Fibroblast of pulmonary artery (primary cell): Measurements from ENCODE around the gene OR2T33.
"Not testable (repeated sequence)": the region's sequence is repeated elsewhere in the genome, so short reads cannot be mapped to it uniquely, and the experiment has no call there.

Experiments
- DNase-seq: peaks from one replicate; pipeline ENCODE4 v3.0.0-alpha.2; 2010; ENCODE audit warnings: low read depth
- H3K4me3 ChIP-seq: replicated peaks from 2 replicates; pipeline ENCODE4 v1.5.1; 2011; ENCODE audit warnings: low read depth, mild to moderate bottlenecking, control low read depth, low read length, moderate library complexity
- TF ChIP-seq, protein P1 (sequence below): IDR thresholded peaks from 2 replicates; pipeline ENCODE4 v1.5.1; 2011; ENCODE audit warnings: mild to moderate bottlenecking, control low read depth, low read length, inconsistent platforms; ENCODE audit errors: missing control alignments

The OR2T33 gene

DNA sequence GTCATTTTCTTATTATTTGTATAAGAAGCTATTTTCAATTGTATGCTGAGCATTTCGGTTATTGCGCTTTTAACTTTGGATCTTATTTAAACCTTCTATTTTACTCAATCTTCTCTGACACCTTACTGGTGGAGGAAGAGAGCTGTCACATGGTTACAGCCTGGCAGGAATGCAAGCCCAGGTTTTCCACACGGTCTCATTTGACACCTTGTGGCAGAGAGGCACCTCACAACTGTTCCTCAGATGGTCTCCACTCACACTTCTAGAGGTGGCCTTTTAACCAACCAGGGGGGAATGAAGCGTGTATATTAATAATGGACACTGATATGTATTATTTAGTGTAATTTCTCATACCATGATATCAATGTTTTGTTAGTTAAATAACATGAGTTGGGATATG, 9.6 kb downstream of the OR2T33 start:
- no peak overlapping the region for H3K4me3 ChIP-seq

DNA sequence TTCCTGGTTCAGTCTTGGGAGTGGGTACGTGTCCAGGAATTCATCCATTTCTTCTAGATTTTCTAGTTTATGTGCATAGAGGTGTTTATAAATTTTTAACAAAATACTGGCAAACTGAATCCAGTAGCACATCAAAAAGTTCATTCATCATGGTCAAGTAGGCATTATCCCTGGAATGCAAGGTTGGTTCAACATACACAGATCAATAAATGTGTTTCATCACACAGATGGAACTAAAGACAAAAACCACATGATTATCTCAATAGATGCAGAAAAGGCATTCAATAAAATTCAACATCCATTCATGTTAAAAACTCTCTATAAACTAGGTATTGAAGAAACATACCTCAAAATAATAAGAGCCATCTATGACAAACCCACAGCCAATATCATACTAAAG, 18.5 kb downstream of the OR2T33 start:
- not testable (repeated sequence) for H3K4me3 ChIP-seq, DNase-seq

More for the DNA sequence above, 9.6 kb downstream of the OR2T33 start:
- no peak for DNase-seq
- TF ChIP-seq, protein P1, sequence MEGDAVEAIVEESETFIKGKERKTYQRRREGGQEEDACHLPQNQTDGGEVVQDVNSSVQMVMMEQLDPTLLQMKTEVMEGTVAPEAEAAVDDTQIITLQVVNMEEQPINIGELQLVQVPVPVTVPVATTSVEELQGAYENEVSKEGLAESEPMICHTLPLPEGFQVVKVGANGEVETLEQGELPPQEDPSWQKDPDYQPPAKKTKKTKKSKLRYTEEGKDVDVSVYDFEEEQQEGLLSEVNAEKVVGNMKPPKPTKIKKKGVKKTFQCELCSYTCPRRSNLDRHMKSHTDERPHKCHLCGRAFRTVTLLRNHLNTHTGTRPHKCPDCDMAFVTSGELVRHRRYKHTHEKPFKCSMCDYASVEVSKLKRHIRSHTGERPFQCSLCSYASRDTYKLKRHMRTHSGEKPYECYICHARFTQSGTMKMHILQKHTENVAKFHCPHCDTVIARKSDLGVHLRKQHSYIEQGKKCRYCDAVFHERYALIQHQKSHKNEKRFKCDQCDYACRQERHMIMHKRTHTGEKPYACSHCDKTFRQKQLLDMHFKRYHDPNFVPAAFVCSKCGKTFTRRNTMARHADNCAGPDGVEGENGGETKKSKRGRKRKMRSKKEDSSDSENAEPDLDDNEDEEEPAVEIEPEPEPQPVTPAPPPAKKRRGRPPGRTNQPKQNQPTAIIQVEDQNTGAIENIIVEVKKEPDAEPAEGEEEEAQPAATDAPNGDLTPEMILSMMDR, result no peak

DNA sequence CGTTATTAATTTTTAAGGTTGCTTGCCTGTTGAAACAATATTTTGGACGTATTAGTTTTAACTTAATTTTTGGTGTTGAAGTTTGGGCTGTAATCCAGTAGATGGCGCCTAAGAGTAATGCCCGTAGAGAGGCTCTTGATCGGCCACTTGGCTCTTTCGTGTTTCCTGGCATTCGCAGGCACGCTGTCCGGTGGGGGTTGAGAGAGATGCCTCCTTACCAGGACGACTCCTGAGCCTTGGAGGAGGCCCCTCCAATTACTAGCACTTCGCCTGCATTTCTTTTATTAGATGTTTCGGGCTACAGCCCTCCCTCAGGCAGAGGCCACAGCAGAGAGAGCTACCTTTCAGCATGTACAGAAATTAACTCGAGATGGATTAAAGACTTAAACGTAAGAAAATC, 34.6 kb downstream of the OR2T33 start:
- peak; percentile 32 for DNase-seq
- TF ChIP-seq, protein P1, result peak; percentile 61
- H3K4me3 ChIP-seq, result no peak overlapping the region

DNA sequence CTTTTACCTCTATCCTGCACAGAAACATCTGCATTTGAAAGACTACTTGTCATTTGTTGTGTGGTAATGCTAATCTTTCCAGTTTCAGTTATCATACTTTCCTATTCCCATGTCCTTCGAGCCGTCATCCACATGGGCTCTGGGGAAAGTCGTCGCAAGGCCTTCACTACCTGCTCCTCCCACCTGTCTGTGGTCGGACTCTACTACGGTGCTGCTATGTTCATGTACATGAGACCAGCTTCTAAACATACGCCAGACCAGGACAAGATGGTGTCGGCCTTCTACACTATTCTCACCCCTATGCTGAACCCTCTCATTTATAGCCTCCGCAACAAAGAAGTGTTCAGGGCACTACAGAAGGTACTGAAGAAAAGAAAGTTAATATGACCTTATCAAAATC, 38.3 kb downstream of the OR2T33 start:
- no peak for DNase-seq
- TF ChIP-seq, protein P1, result no peak
- H3K4me3 ChIP-seq, result no peak overlapping the region

DNA sequence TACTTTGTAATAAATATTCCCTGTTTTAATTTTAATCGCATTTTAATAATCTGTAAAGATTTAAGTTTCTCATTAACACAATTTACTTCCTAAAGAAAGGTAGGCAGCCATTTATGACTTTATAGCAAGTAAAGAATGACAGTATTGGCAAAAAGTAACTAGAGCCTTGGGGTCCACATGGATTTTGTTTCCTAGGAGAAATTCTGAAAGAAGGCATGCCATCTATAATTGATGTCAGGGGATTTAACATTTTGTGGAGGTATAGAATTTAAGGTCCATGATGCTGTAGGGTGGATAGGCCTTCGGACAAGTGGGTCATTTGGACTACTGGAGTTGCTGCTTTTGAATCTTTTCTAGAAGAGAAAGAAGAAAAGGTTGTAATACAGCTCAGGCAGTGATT, 46.7 kb downstream of the OR2T33 start, which contains the start of gene OR2M4:
TSS of gene OR2M4 (plus strand) at position 301 of the 400 bp plus-strand sequence. CDS start 7,512 bp downstream, outside the sequence.
- TF ChIP-seq, protein P1, result no peak
- H3K4me3 ChIP-seq, result no peak within 1 kb of the TSS
- no peak for DNase-seq

DNA sequence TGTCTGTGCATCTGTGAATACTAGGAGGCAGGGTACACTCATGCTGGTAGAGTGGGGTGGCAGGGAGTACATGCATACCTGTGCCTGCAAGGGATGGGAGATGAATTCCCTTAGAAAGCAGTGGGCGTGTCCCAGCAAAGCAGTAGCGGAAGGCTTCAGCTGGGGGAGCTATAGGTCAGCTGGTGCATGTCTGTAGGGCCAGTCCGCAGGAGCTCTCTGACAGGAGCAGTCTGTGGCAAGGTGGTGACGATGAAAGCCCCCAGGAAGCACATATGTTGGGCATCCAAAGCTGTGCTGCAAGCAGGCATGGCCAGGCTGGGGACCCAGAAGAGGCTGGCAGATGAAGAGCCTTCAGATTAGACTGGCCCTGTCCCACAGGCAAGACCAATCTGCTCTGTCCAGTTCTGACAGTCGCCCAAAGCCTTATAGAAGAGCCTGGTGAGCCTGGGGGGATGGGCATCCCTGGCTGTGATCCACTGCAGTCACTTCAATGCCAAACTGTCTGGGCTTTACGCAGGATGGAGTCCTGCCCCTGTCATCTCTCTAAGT, 48.3 kb downstream of the OR2T33 start:
- no peak overlapping the region for H3K4me3 ChIP-seq
- DNase-seq, result no peak
- TF ChIP-seq, protein P1, result no peak

DNA sequence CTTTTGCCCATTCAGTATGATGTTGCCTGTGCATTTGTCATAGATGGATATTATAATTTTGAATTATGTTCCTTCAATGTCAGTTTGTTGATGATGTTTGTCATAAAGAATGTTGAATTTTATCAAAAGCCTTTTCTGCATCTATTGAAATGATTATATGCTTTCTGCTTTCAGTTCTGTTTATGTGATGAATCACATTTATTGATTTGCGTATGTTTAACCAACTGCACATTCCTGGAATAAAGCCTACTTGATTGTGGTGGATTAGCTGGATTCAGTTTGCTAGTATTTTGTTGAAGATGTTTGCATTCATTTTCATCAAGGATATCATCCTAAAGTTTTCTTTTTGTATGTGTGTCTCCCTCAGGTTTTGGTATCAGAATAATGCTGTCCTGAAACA, 52.2 kb downstream of the OR2T33 start:
- no peak overlapping the region for H3K4me3 ChIP-seq
- TF ChIP-seq, protein P1, result no peak
- DNase-seq, result no peak
